ENCODE results near the gene CFAP141.

GRCh38 chr1:154157520-154158306, 48.4 kb downstream of the CFAP141 start:
- TF ChIP-seq CTCF (IDR thresholded peaks at IDR 0.05) (no peak), POLR2A (IDR thresholded peaks at IDR 0.05) (no peak), POLR2AphosphoS5 (IDR thresholded peaks at IDR 0.05) (no peak)
